HL-60/S4 (cell line): ENCODE measurements around the gene SLC48A1.

Source experiments
- in situ Hi-C: fragments of 300-500 bp; cut with MboI; formaldehyde crosslinking; loops from 2 replicates; pipeline ENCODE4 v1.14.3; 2022; ENCODE audit warnings: low sequenced_read_pairs

The SLC48A1 gene

DNA sequence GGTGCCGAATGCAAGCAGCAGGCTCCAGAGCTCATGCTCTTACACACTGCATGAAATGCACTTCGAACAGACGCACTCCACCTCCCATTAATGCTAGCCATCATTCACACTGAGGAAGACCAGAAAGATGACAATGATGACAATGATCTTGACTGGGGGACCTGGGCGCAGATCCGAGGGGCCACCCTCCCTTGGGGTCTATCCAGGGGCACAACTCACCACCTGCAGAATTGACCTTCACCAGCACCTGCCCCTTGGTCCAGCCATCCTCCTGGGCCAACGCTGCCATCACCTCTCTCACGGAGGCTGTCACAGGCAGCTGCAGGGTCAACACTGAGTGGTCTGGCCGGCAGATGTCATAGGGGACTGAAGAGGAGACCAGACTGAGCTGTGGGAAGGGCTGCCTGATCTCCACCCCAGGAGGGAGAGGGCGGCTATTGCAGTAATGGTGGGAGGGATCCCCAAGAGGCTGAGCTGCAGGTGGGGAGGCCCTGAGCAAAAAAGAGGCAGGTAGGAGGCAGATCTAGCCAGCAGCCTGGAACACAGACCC lies 29.7 kb upstream of the SLC48A1 start:
- in situ Hi-C loops, result loop anchor here (5.0 kb wide), 1 partner anchor 34 kb away; no protein-coding TSS in a partner anchor

DNA sequence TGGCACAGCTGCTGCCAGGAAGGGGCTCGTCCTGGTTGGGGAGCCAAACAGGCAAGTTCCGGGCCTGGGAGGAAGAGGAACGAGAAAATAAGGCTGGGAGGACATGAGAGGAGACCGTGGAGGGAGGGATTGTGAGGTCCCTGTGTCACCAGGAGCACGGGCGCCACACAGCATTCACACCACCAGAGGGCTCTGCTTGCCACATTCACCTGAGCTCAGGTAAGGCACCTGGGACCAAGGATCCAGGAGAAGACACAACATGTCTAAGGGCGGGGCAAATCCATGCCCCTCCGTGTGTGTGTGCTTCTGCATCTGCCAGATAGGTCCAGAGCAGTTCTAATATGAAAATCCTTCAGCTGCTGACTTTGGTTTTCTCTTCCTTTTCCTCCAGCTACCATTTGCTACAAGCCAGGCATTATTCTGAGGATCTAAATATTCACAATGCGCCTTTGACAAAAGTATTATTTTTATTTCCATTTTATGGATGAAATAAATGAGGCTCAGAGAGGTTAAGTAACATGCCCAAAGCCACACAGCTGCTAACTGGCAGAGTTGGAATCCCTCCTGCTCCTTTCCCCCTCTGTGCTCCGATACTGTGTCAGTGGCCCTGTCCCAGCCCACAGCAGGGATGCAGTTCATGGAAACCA lies 28.9 kb upstream of the SLC48A1 start:
- in situ Hi-C loops, result loop anchor here (5.0 kb wide), 1 partner anchor 33 kb away; no protein-coding TSS in a partner anchor

DNA sequence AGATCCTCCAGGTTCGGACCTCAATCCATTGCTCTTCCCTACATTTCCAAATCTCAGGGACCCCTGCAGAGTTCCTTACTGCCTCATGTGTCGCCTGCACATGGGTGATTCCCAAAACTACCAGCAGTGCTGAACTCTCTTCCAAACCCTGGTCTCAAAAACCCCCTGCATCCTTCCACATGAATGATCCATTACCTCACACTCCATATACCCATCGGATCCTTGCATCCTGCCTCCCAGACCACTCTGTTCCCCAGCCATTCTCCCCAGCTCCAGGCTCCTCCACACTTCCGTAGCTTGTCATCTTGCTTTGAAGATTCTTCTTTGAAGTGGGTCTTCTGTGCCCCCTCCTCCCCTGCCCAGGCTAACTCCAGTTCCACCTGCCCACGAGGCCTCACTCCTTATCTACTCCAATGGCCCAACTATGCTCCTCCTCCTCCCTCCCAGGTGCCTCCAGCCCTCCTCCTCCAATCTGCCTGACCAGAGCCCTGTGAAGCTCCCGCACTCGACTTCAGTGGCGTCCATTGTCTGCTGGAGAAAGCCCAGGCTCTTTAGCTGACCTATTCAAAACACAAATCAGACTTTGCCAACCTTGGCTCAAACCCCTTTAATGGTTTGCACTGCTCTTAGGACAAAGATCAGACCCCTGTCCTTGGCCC lies 28.1 kb upstream of the SLC48A1 start:
- in situ Hi-C loops, result loop anchor here (5.0 kb wide), 1 partner anchor 32 kb away; no protein-coding TSS in a partner anchor

DNA sequence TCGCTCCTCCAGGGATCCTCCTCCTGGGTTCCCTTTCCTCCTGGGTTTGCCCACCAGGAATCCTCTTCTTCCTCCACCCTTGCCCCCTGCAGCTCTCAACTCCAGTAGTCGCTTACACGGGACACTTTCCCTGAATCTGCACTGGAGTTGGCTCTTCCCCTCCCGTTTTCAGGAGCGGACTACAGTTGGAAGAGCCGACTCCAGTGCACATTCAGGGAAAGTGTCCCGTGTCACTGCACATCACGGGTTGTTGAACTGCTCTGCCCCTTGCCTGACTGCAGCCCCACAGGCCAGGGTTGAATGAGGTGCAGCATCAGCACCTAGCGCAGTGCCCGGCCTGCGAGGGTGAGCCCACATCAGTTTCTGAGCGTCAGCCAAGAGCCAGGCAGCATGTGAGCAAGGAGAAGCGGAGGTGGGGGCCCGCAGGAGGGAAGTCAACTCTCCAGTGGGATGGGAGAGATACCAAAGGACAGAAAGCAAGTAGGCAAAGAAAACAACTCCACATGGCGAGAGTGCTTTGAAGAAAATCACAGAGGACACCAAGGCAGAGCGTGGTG lies 27.5 kb upstream of the SLC48A1 start:
- in situ Hi-C loops, result no loop called here

GRCh38 chr12:47746073-47746472 lies 27.0 kb upstream of the SLC48A1 start:
- in situ Hi-C loops, result no loop called here

DNA sequence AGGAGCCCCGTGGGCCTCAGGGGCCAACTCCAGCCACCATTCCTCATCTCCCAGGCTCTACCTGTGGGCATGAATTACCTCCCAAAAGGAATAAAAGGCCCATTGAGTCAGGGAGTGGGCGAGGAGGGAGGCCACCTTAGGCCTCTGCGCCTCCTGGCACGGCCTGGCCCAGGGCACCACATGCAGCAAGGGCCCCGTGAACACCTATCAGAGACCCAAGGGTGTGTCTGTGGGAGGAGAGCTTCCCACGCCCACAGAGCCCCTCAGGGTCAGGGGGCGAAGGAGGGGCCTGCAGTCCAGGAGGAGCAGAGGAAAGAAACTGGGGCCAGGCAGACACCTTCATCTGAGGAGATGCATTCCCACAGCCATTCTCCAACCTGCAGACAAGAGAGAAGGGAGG lies 26.5 kb upstream of the SLC48A1 start:
- in situ Hi-C loops, result no loop called here

- in situ Hi-C loops, result no loop called here
These were observed 25.9 kb upstream of the SLC48A1 start for GRCh38 chr12:47747126-47747525.

- in situ Hi-C loops, result no loop called here
These were observed 25.2 kb upstream of the SLC48A1 start for GRCh38 chr12:47747596-47748506.

GRCh38 chr12:47748507-47748828 lies 24.6 kb upstream of the SLC48A1 start:
- in situ Hi-C loops, result no loop called here

DNA sequence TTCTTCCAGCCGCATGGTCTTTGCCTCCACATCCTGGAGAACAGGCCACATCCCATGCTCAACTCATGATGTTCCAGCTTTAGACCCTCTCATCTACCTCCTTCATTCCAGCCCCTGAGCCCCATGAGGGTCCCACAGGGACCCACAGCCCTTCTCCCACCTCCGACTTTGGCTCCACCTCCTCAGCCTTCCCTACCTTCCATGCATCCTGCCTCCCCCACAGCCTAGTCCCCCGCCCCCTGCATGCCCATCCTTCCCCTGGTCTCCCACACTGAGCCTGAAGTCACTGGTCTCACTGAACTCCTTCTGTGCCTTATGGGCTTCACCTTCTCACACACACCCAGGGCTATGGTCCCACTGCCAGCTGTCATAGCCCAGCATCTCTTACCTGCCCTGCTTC lies 24.1 kb upstream of the SLC48A1 start:
- in situ Hi-C loops, result no loop called here

DNA sequence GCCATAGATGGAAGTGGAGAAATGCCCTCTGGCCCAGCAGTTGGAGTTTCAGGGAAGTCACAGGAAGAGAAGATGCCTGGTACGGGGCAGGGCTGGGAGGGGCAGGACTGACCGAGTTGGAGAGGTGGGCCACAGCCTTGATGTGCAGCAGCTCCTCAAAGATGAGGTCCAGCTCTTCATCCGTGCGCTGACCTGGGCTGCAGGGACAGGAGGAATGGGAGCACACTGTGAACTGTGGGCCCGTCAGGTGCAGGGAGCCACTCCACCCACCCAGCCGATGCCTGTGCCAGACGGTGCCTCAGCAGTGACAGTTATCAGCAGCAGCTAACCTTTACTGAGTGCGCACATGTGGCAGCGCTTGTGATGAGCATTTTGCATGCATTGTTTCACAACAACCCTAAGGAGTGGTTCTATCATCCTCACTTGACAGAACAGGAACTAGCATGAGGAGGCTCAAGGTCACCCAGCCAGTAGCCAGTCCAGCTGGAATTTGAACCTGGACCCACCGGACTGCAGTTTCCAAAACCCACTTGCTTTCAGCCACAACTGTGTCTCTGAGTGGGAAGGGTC lies 22.7 kb upstream of the SLC48A1 start:
- in situ Hi-C loops, result no loop called here

- in situ Hi-C loops, result no loop called here
These were observed 22.0 kb upstream of the SLC48A1 start for GRCh38 chr12:47750916-47751470.

DNA sequence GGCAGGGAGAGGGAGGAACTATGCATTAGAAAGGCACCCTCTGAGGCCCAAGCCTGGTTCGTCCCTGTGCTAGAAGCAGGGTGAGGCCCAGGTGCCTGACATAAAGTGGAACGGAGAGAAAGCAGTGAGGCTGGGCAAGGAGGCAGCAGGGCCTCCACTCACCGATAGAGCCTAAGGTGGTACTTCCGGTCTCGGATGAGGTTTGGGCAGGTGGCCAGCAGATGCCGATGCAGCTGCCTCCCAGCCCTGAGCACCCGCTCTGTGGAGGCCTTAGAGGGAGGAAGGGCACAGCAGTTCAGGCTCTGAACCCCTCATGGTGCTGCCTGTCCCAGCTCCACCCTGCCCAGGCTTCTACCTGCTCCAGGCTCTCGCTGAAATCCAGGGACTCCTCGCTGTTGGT lies 21.5 kb upstream of the SLC48A1 start:
- in situ Hi-C loops, result no loop called here

DNA sequence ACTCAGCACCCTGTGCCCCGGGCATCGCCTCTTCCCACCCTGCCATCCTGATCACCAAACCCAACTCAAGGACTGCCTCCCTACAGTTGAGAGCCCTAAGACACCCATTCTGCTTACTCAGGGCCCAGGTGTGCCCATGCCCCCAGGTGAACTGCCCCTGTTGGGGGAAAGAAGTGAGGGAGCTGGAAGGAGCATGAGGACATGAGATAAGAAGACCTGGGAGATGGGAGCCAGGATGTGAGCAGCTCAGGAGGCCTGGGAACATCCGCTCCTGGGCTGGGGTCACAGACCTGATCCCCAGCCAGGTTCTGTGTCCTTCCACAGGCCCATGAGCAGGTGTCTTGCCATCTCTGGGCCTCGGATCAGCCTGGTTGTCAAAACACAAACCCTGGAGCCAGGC lies 20.9 kb upstream of the SLC48A1 start:
- in situ Hi-C loops, result no loop called here

GRCh38 chr12:47752552-47752951 lies 20.5 kb upstream of the SLC48A1 start:
- in situ Hi-C loops, result no loop called here

DNA sequence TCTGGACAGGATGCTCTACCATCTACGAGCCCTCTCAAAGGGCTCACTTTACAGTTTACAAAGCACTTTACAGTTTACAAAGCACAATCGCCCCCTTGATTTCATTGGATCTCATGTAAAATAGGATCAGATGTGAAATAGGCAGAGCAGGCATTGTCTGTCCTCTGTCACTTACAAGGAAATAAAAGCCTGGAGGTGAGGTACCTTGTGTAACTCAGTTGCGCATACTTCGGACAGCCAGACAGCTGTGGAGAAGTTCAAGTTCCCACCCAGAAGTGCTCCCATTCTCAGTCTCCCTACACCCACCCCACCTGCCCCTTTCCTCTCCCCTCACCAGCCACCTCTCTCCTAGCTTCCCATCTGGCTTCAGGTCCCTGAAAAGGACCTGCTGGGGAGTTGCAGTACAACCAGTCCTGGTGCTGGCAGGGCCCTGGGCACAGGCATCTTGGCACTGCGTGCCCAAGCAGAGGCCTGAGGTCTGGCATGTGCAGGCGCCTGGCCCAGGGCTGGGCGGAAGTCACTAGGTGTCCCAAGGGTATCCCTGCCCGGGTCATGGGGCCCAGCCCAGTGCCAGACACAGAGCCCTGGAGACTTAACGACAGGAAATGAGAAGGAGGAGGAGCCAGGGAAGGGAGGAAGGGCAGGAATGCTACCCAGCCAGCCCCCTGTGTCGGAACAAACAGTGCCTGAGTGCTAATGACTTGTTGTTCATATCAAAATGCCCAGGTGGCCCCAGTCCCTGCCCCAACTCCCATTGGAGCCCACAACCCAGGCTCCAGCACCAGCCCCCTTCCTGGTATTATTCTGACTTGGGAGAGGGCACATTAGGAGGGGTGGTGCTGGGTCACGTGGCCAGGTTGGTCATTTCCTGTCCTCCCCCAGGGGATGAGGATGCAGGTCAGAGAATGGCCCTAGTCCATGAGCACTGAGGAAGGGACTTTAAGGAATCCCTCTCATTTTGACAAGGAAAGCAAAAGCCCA lies 19.7 kb upstream of the SLC48A1 start:
- in situ Hi-C loops, result no loop called here

DNA sequence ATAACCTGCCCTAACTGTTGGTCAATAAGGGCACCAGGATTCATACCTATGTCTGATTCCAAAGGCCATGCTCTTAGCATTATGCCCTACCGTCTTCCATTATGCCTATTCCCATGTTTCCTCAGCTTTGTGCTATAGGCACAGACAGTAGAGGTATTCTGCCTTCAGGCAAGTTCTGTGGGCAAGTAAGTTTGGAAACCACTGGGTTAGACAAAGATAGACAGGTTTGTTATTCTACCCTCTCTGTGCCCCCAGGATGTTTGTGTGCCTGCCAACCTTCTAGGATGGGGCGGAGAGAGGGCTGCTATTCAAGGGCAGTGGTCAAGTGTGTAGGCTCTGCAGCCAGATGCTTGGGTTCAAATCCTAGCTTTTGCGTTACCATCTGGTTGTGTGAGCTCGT lies 18.9 kb upstream of the SLC48A1 start:
- in situ Hi-C loops, result no loop called here

GRCh38 chr12:47754881-47755280 lies 18.2 kb upstream of the SLC48A1 start:
- in situ Hi-C loops, result no loop called here
